HepG2 (cell line): ENCODE measurements around the gene ENTHD1. TPM values are rescaled to one million over a fixed set of nuclear protein-coding genes. Genes with fewer than 3 reads are reported as not detected.

Experiments used
- ATAC-seq: fragments of 200-7000 bp; cut with Tn5 transposase; 3 replicates; pipeline ENCODE4 v1.9.1; 2020; ENCODE audit warnings: mild to moderate bottlenecking, moderate library complexity
- BruUV-seq: library from RNA; stranded (reverse); fragments of 400-500 nt; replicated peaks from 2 replicates; lab custom pipeline; 2021; lab: Mats Ljungman, UMichigan
- CTCF ChIA-PET: fragments of 300-600 bp; formaldehyde crosslinking; extraction: SDS; loops from one replicate; lab custom pipeline; 2021; ENCODE audit warnings: low total read pairs, inconsistent platforms, low intra/inter-chr PET ratio; lab: Yijun Ruan, JAX
- POLR2A ChIA-PET: fragments of 350-600 bp; sonication (Branson Sonifier 250); formaldehyde crosslinking; loops from one replicate; lab custom pipeline; 2020; ENCODE audit warnings: antibody characterized with exemption, inconsistent platforms; lab: Yijun Ruan, JAX
- DNase-seq: peaks from one replicate; pipeline ENCODE4 v3.0.0-alpha.2; 2015; ENCODE audit warnings: low spot score
- FAIRE-seq: peaks from 3 replicates; lab custom pipeline; 2011; peaks lifted over from hg19 to GRCh38; lab: Jason Lieb, UNC
- H2AFZ ChIP-seq: one replicate; pipeline ENCODE4 v1.6.1; 2011; ENCODE audit warnings: low read length, inconsistent platforms
- H3K27ac ChIP-seq: fragments of 300-600 bp; 3 replicates; pipeline ENCODE4 v1.8.0; 2011; ENCODE audit warnings: mixed run types, mild to moderate bottlenecking, mixed read lengths, low read length, inconsistent platforms; ENCODE audit not compliant: insufficient read depth; ENCODE audit errors: extremely low read length
- H3K27me3 ChIP-seq, 2 experiments: fragments of 200-600 bp in 1 of 2; 2 replicates in 1 of 2; 3 replicates in 1 of 2; pipeline versions ENCODE4 v1.6.0 to v1.8.0; 2011; ENCODE audit warnings: low read length in 2 of 2, mild to moderate bottlenecking in 2 of 2, moderate library complexity in 2 of 2, inconsistent platforms in 1 of 2; ENCODE audit not compliant: insufficient read depth in 2 of 2, control insufficient read depth in 1 of 2
- H3K36me3 ChIP-seq, 2 experiments: fragments of 200-600 bp in 1 of 2; replicated peaks in 1 of 2; 2 replicates in 1 of 2; 3 replicates in 1 of 2; pipeline versions ENCODE4 v1.5.1 to v1.8.0; 2011; ENCODE audit warnings: low read length in 2 of 2, inconsistent platforms in 1 of 2; ENCODE audit not compliant: insufficient read depth in 2 of 2, control insufficient read depth in 1 of 2
- H3K4me1 ChIP-seq: 2 replicates; pipeline ENCODE4 v1.5.1; 2012; ENCODE audit warnings: low read length, inconsistent platforms; ENCODE audit not compliant: insufficient read depth
- H3K4me2 ChIP-seq: 2 replicates; pipeline ENCODE4 v1.6.0; 2011; ENCODE audit warnings: low read depth, low read length, inconsistent platforms
- H3K4me3 ChIP-seq, 3 experiments: fragments of 200-600 bp in 1 of 3; sonication (generic), shearing (Covaris generic) in 1 of 3; replicated peaks in 1 of 3; 2 replicates each; pipeline ENCODE4 v1.5.1; 2011 to 2016; ENCODE audit warnings: low read length in 3 of 3, inconsistent platforms in 2 of 3, low read depth in 2 of 3, mild to moderate bottlenecking in 2 of 3, control low read depth in 1 of 3, mixed read lengths in 1 of 3; ENCODE audit not compliant: insufficient read depth in 1 of 3
- H3K79me2 ChIP-seq: one replicate; pipeline ENCODE4 v1.6.1; 2011; ENCODE audit warnings: low read length, inconsistent platforms; ENCODE audit not compliant: insufficient read depth
- H3K9ac ChIP-seq: 2 replicates; pipeline ENCODE4 v1.6.0; 2011; ENCODE audit warnings: mild to moderate bottlenecking, low read depth, low read length, inconsistent platforms; ENCODE audit not compliant: insufficient read depth
- H3K9me3 ChIP-seq: 2 replicates; pipeline ENCODE4 v1.5.1; 2012; ENCODE audit warnings: mild to moderate bottlenecking, low read length
- H4K20me1 ChIP-seq: 2 replicates; pipeline ENCODE4 v1.6.0; 2011; ENCODE audit warnings: inconsistent platforms, mild to moderate bottlenecking, low read length, moderate library complexity; ENCODE audit not compliant: insufficient read depth
- HNRNPUL1 ChIP-seq: fragments of 200-400 bp; formaldehyde crosslinking; IDR thresholded peaks from 2 replicates; pipeline ENCODE4 v1.6.1; 2017; ENCODE audit warnings: low read depth, mild to moderate bottlenecking, low read length, moderate library complexity
- KAT2B ChIP-seq: fragments of 150-350 bp; IDR thresholded peaks from 2 replicates; pipeline ENCODE4 v1.6.1; 2014; ENCODE audit warnings: low read depth, low read length, borderline replicate concordance
- KAT8 ChIP-seq: IDR thresholded peaks from 2 replicates; pipeline ENCODE4 v1.6.1; 2016; ENCODE audit warnings: missing genetic modification reagents, missing compliant biosample characterization
- KDM5A ChIP-seq: fragments of 200-600 bp; sonication (generic); IDR thresholded peaks from 2 replicates; pipeline ENCODE4 v1.7.0; 2018; ENCODE audit warnings: antibody characterized with exemption, mild to moderate bottlenecking, low read length, borderline replicate concordance
- KMT2B ChIP-seq: IDR thresholded peaks from 2 replicates; pipeline ENCODE4 v1.6.1; 2016; ENCODE audit warnings: missing genetic modification reagents, missing compliant biosample characterization
- RAD21 ChIP-seq: fragments of 450-650 bp; formaldehyde crosslinking; IDR thresholded peaks from 2 replicates; pipeline ENCODE4 v1.5.0; 2020; ENCODE audit warnings: mild to moderate bottlenecking
- SYNCRIP ChIP-seq: fragments of 200-400 bp; formaldehyde crosslinking; IDR thresholded peaks from 2 replicates; pipeline ENCODE4 v1.6.1; 2018; ENCODE audit warnings: mild to moderate bottlenecking, low read depth, low read length; ENCODE audit not compliant: insufficient read depth
- TOPORS ChIP-seq: sonication (generic); formaldehyde crosslinking; IDR thresholded peaks from 2 replicates; pipeline ENCODE4 v1.8.0; 2023; ENCODE audit warnings: mild to moderate bottlenecking, missing genetic modification reagents
- ZFP41 ChIP-seq: sonication (generic); formaldehyde crosslinking; IDR thresholded peaks from 2 replicates; pipeline ENCODE4 v1.4.0; 2020; ENCODE audit warnings: mild to moderate bottlenecking, missing genetic modification reagents, borderline replicate concordance
- ZNF24 ChIP-seq: fragments of 450-650 bp; IDR thresholded peaks from 2 replicates; pipeline ENCODE4 v1.6.1; 2017; ENCODE audit warnings: antibody characterized with exemption, mild to moderate bottlenecking
- ZNF790 ChIP-seq: sonication (generic); formaldehyde crosslinking; IDR thresholded peaks from 2 replicates; pipeline ENCODE4 v1.8.0; 2022; ENCODE audit warnings: missing genetic modification reagents, mild to moderate bottlenecking, borderline replicate concordance
- WGBS: methylation state at CpG from one replicate; pipeline ENCODE4 v1.1.6; 2017; ENCODE audit warnings: low lambda C conversion rate; 5-methylcytosine and 5-hydroxymethylcytosine counted together
- in situ Hi-C: cut with HindIII; loops from 2 replicates; pipeline ENCODE4 v1.10.0; 2017; ENCODE audit warnings: low pct_unique_long_range_greater_than_20kb; ENCODE audit not compliant: extremely low pct_ligation_motif_present
- intact Hi-C: fragments of 100-400 bp; cut with micrococcal nuclease; formaldehyde crosslinking; loops from one replicate; pipeline ENCODE4 v1.10.0; 2022; ENCODE audit not compliant: unreplicated experiment
- polyA plus RNA-seq, 8 experiments: library from polyadenylated mRNA; depleted of rRNA in 3 of 8; stranded (reverse) in 7 of 8; unstranded in 1 of 8; fragments of >200 nt; fragmentation: Illumina TruSeq in 4 of 8; extraction: Trizol in 4 of 8; gene quantifications; 2 replicates each; pipeline versions ENCODE4 v1.2.1 to v1.2.3, GENCODE V29; 2011 to 2016; ENCODE audit warnings: low read depth in 4 of 8, missing spikeins in 1 of 8, mixed read lengths in 1 of 8; ENCODE audit not compliant: insufficient read depth in 1 of 8
- total RNA-seq, 5 experiments: library from RNA; depleted of rRNA; stranded (reverse); fragments of >200 nt; fragmentation: Illumina TruSeq; extraction: Trizol; gene quantifications; 2 replicates each; pipeline ENCODE4 v1.2.3, GENCODE V29; 2016; ENCODE audit warnings: low read depth in 1 of 5
- TF ChIP-seq, protein P1 (sequence below): sonication (generic); formaldehyde crosslinking; IDR thresholded peaks from 2 replicates; pipeline ENCODE4 v1.4.0; 2020; ENCODE audit warnings: missing genetic modification reagents
- TF ChIP-seq, protein P2 (sequence below): sonication (generic); formaldehyde crosslinking; IDR thresholded peaks from 2 replicates; pipeline ENCODE4 v1.8.0; 2022; ENCODE audit warnings: missing genetic modification reagents, mild to moderate bottlenecking, borderline replicate concordance

The ENTHD1 gene
- total and polyA plus RNA-seq, 2 of the 13 experiments (the other 11 are each of a cell fraction or from before 2014, with no cell fraction given), result not detected

DNA sequence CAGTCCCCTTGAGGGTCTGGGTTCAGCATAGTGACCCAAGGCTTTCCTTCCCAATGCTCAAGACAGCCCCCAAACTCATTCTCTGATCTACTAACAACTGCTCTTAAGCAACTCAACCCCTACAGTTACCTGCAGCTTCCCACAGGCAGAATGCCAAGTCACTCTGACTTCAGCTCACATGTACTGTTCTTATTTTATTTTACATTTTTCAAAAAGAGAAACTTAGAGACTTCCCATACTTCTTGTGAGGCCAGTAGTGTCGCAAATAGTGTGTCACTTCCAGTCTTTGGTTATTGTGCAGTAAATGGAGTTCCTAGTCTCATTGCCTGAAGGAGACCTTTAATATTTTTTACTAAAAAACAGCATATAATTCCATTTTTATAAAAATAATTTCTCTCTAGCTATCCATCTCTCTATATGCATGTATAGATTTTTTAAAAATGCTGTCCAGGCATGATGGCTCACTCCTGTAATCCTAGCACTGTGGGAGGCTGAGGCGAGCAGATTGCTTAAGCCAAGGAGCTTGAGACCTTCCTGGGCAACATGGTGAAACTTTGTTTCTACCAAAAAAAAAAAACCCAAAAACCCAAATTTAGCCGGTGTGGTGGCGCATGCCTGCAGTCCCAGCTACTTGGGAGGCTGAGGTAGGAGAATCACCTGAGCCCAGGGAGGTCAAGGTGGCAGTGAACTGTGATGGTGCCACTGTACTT is 41.8 kb downstream of the ENTHD1 start:
- Histone ChIP-seq H3K27ac (no peak overlapping the region), H3K9ac (no peak overlapping the region), H3K27me3 (no peaks in the 10 kb centered on the region; a peak in 1 of 5 replicates), H3K4me1 (no peaks in the 10 kb centered on the region), H3K36me3 (no peaks in the 10 kb centered on the region), H4K20me1 (no peaks in the 10 kb centered on the region), H3K79me2 (no peaks in the 10 kb centered on the region), H3K9me3 (no peaks in the 10 kb centered on the region), H2AFZ (no peak overlapping the region), H3K4me2 (no peak overlapping the region), H3K4me3 (no peak overlapping the region)
- intact Hi-C loops, result no loop called here
- BruUV-seq, result no TSS peak
- POLR2A ChIA-PET, result no interaction called here
- TF ChIP-seq ZNF24 (no peak), KAT2B (no peak), KMT2B (CRISPR knock-in tag) (no peak), SYNCRIP (no peak), KAT8 (CRISPR knock-in tag) (no peak), HNRNPUL1 (no peak), RAD21 (CRISPR knock-in tag) (no peak), TOPORS (no peak), KDM5A (no peak), ZNF790 (CRISPR knock-in tag) (no peak), ZFP41 (CRISPR knock-in tag) (no peak)
- TF ChIP-seq, protein P1, sequence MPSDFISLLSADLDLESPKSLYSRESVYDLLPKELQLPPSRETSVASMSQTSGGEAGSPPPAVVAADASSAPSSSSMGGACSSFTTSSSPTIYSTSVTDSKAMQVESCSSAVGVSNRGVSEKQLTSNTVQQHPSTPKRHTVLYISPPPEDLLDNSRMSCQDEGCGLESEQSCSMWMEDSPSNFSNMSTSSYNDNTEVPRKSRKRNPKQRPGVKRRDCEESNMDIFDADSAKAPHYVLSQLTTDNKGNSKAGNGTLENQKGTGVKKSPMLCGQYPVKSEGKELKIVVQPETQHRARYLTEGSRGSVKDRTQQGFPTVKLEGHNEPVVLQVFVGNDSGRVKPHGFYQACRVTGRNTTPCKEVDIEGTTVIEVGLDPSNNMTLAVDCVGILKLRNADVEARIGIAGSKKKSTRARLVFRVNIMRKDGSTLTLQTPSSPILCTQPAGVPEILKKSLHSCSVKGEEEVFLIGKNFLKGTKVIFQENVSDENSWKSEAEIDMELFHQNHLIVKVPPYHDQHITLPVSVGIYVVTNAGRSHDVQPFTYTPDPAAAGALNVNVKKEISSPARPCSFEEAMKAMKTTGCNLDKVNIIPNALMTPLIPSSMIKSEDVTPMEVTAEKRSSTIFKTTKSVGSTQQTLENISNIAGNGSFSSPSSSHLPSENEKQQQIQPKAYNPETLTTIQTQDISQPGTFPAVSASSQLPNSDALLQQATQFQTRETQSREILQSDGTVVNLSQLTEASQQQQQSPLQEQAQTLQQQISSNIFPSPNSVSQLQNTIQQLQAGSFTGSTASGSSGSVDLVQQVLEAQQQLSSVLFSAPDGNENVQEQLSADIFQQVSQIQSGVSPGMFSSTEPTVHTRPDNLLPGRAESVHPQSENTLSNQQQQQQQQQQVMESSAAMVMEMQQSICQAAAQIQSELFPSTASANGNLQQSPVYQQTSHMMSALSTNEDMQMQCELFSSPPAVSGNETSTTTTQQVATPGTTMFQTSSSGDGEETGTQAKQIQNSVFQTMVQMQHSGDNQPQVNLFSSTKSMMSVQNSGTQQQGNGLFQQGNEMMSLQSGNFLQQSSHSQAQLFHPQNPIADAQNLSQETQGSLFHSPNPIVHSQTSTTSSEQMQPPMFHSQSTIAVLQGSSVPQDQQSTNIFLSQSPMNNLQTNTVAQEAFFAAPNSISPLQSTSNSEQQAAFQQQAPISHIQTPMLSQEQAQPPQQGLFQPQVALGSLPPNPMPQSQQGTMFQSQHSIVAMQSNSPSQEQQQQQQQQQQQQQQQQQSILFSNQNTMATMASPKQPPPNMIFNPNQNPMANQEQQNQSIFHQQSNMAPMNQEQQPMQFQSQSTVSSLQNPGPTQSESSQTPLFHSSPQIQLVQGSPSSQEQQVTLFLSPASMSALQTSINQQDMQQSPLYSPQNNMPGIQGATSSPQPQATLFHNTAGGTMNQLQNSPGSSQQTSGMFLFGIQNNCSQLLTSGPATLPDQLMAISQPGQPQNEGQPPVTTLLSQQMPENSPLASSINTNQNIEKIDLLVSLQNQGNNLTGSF (CRISPR knock-in tag), result no peak
- TF ChIP-seq, protein P2, sequence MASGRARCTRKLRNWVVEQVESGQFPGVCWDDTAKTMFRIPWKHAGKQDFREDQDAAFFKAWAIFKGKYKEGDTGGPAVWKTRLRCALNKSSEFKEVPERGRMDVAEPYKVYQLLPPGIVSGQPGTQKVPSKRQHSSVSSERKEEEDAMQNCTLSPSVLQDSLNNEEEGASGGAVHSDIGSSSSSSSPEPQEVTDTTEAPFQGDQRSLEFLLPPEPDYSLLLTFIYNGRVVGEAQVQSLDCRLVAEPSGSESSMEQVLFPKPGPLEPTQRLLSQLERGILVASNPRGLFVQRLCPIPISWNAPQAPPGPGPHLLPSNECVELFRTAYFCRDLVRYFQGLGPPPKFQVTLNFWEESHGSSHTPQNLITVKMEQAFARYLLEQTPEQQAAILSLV (CRISPR knock-in tag), result no peak
- DNase-seq (no peak), ATAC-seq (no peak), FAIRE-seq (no peak)
- in situ Hi-C loops, result no loop called here
- WGBS, result 32% methylated on average over 4 of the region's 4 CpGs
- CTCF ChIA-PET, result no interaction called here
